ENCODE measurements around the gene NOL6. TPM values are rescaled to one million over a fixed set of nuclear protein-coding genes. Genes with fewer than 3 reads are reported as not detected.

The NOL6 gene
- total RNA-seq, 4 donors from 2014 or later, result 25.7 to 37.2 (median 27.9) TPM

- no peak for DNase-seq (ENCODE audit: low spot score in 2 of 2)
- 87 to 89% methylated on average over 13 to 14 of the region's 14 CpGs for WGBS, 2 donors
- no peak for TF ChIP-seq POLR2A (IDR thresholded peaks at IDR 0.05)
- no peak for TF ChIP-seq CTCF (IDR thresholded peaks at IDR 0.05)
- TF ChIP-seq EP300 (IDR thresholded peaks at IDR 0.05), result no peak
- Histone ChIP-seq H3K27me3 (no peaks in the 10 kb centered on the region), H3K27ac (no peak overlapping the region), H3K4me1 (peaks cover 0 to 5% (median 0%) of the 10 kb centered on the region in 4 donors), H3K9me3 (no peaks in the 10 kb centered on the region), H3K36me3 (peaks cover 0 to 94% (median 54%) of the 10 kb centered on the region in 3 donors), H3K4me3 (no peak overlapping the region)
These were observed 9.6 kb downstream of the NOL6 start for GRCh38 chr9:33464045-33464636.

GRCh38 chr9:33463151-33463550, 10.6 kb downstream of the NOL6 start:
- H3K36me3 ChIP-seq, result peaks cover 0 to 84% (median 44%) of the 10 kb centered on the region in 3 donors
- WGBS, 2 donors, result 91 to 94% methylated on average over 12 to 15 of the region's 15 CpGs
- no peaks in the 10 kb centered on the region for H3K9me3 ChIP-seq
- no peak overlapping the region for H3K27ac ChIP-seq
- DNase-seq (ENCODE audit: low spot score in 2 of 2), result no peak
- TF ChIP-seq EP300 (IDR thresholded peaks at IDR 0.05), result no peak
- TF ChIP-seq CTCF (IDR thresholded peaks at IDR 0.05), result no peak
- TF ChIP-seq POLR2A (IDR thresholded peaks at IDR 0.05), result no peak
- no peaks in the 10 kb centered on the region for H3K27me3 ChIP-seq
- no peak overlapping the region for H3K4me3 ChIP-seq
- H3K4me1 ChIP-seq, result peaks cover 0 to 5% (median 0%) of the 10 kb centered on the region in 4 donors

- TF ChIP-seq POLR2A (IDR thresholded peaks at IDR 0.05), result no peak
- TF ChIP-seq CTCF (IDR thresholded peaks at IDR 0.05), result no peak
- TF ChIP-seq EP300 (IDR thresholded peaks at IDR 0.05), result no peak
- no peak for DNase-seq (ENCODE audit: low spot score in 2 of 2)
- H3K4me1 ChIP-seq, result peaks cover 0 to 5% (median 0%) of the 10 kb centered on the region in 4 donors
- no peak overlapping the region for H3K4me3 ChIP-seq
- H3K27ac ChIP-seq, result no peak overlapping the region
- 63 to 69% methylated on average over 3 of the region's 3 CpGs for WGBS, 2 donors
- H3K9me3 ChIP-seq, result no peaks in the 10 kb centered on the region
- H3K27me3 ChIP-seq, result no peaks in the 10 kb centered on the region
- H3K36me3 ChIP-seq, result peaks cover 0 to 67% (median 31%) of the 10 kb centered on the region in 3 donors
These were observed 12.2 kb downstream of the NOL6 start for GRCh38 chr9:33461492-33461891.

GRCh38 chr9:33460854-33461253, 12.9 kb downstream of the NOL6 start:
- Histone ChIP-seq H3K27ac (no peak overlapping the region), H3K9me3 (no peaks in the 10 kb centered on the region), H3K4me1 (peaks cover 0 to 5% (median 0%) of the 10 kb centered on the region in 4 donors), H3K4me3 (no peak overlapping the region), H3K27me3 (no peaks in the 10 kb centered on the region), H3K36me3 (peaks cover 0 to 61% (median 24%) of the 10 kb centered on the region in 3 donors)
- TF ChIP-seq EP300 (IDR thresholded peaks at IDR 0.05) (no peak), POLR2A (IDR thresholded peaks at IDR 0.05) (no peak), CTCF (IDR thresholded peaks at IDR 0.05) (no peak)
- DNase-seq (ENCODE audit: low spot score in 2 of 2), result no peak
- 86 to 88% methylated on average over 10 of the region's 10 CpGs for WGBS, 2 donors

- peaks cover 0 to 44% (median 15%) of the 10 kb centered on the region in 3 donors for H3K36me3 ChIP-seq
- H3K27me3 ChIP-seq, result no peaks in the 10 kb centered on the region
- no peaks in the 10 kb centered on the region for H3K9me3 ChIP-seq
- TF ChIP-seq POLR2A (IDR thresholded peaks at IDR 0.05), result no peak
- no peak for TF ChIP-seq CTCF (IDR thresholded peaks at IDR 0.05)
- no peak for TF ChIP-seq EP300 (IDR thresholded peaks at IDR 0.05)
- no peak for DNase-seq (ENCODE audit: low spot score in 2 of 2)
- 66 to 76% methylated on average over 3 of the region's 3 CpGs for WGBS, 2 donors
- no peak overlapping the region for H3K27ac ChIP-seq
- no peak overlapping the region for H3K4me3 ChIP-seq
- peaks cover 0 to 5% (median 0%) of the 10 kb centered on the region in 4 donors for H3K4me1 ChIP-seq
These were observed 14.6 kb downstream of the NOL6 start for GRCh38 chr9:33459115-33459514.
